ENCODE measurements around the gene MAN1C1. TPM values are rescaled to one million over a fixed set of nuclear protein-coding genes. Genes with fewer than 3 reads are reported as not detected.

Gene MAN1C1
- polyA plus RNA-seq, 1 of the 3 experiments (the other 2 are of a cell fraction) = 0.20 TPM

GRCh38 chr1:25689686-25690381, 73.2 kb downstream of the MAN1C1 start:
- TF ChIP-seq YY1 (IDR thresholded peaks at IDR 0.05; ENCODE audit: low read depth) (no peak), TCF12 (IDR thresholded peaks at IDR 0.05) (no peak), EP300 (IDR thresholded peaks at IDR 0.05; ENCODE audit: borderline replicate concordance in 1 of 2, low read depth in 1 of 2, low read length in 1 of 2) (no peak), ELF1 (IDR thresholded peaks at IDR 0.05) (no peak)
- TF ChIP-seq, protein P1, sequence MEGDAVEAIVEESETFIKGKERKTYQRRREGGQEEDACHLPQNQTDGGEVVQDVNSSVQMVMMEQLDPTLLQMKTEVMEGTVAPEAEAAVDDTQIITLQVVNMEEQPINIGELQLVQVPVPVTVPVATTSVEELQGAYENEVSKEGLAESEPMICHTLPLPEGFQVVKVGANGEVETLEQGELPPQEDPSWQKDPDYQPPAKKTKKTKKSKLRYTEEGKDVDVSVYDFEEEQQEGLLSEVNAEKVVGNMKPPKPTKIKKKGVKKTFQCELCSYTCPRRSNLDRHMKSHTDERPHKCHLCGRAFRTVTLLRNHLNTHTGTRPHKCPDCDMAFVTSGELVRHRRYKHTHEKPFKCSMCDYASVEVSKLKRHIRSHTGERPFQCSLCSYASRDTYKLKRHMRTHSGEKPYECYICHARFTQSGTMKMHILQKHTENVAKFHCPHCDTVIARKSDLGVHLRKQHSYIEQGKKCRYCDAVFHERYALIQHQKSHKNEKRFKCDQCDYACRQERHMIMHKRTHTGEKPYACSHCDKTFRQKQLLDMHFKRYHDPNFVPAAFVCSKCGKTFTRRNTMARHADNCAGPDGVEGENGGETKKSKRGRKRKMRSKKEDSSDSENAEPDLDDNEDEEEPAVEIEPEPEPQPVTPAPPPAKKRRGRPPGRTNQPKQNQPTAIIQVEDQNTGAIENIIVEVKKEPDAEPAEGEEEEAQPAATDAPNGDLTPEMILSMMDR (IDR thresholded peaks at IDR 0.05) = no peak
- H3K9me2 ChIP-seq = no peaks in the 10 kb centered on the region
- no peak for DNase-seq
- no peak overlapping the region for H3K4me2 ChIP-seq
- no peaks in the 10 kb centered on the region for H3K36me3 ChIP-seq (replicated peaks in 1 of 2; ENCODE audit: control insufficient read depth in 1 of 2, insufficient read depth in 2 of 2, low read length in 1 of 2)
- H3K4me3 ChIP-seq (ENCODE audit: low read depth in 2 of 2, low read length in 1 of 2) = no peak overlapping the region
- ChIA-PET POLR2A (no interaction called here), CTCF (interaction anchor here (1.0 to 3.6 kb wide), 3 partner anchors 7 to 71 kb away, joined by 3 to 16 read pairs (median 8); no protein-coding TSS in a partner anchor)
- no peaks in the 10 kb centered on the region for H3K79me2 ChIP-seq (ENCODE audit: insufficient read depth)
- no peaks in the 10 kb centered on the region; the same call in 1 of the 2 replicates for H3K27me3 ChIP-seq (ENCODE audit: insufficient read depth)
- peaks cover 7 to 14% of the 10 kb centered on the region in 2 experiments; a peak in 3 of 4 replicates for H3K4me1 ChIP-seq (ENCODE audit: control insufficient read depth in 1 of 2, insufficient read depth in 2 of 2, low read depth in 1 of 2, low read length in 1 of 2)
- H4K20me1 ChIP-seq (ENCODE audit: insufficient read depth) = no peaks in the 10 kb centered on the region
- no peak overlapping the region for H3K27ac ChIP-seq (ENCODE audit: low read depth in 2 of 2, low read length in 1 of 2)
- H3F3A ChIP-seq (replicated peaks; ENCODE audit: insufficient read depth) = no peaks in the 10 kb centered on the region
- H2AFZ ChIP-seq (ENCODE audit: low read depth) = no peak overlapping the region
- H3K9me3 ChIP-seq = no peaks in the 10 kb centered on the region
- WGBS (ENCODE audit: low lambda C conversion rate) = 87% methylated on average over 11 of the region's 18 CpGs
- no peak overlapping the region for H3K9ac ChIP-seq

DNA sequence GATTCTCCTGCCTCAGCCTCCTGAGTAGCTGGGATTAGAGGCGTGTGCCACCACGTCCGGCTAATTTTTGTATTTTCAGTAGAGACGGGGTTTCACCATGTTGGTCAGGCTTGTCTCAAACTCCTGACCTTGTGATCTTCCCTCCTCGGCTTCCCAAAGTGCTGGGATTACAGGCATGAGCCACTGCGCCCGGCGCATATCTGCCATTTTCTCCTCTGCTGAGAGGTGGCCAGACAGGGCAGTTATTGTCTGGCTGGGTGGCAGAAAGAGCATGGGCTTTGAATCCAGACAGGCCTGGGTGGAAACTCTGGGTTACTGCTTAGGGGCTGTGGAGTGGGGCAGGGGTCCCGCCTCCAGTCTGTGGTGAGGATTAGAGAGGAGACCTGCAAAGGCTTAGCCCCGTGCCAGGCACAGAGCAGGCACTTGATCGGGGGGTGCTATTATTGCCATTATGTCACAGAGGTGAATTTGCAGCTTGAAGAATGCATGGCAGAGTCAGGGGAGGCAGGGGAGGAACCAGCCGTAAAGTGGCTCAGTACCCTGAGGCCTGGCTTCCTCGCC, 73.9 kb downstream of the MAN1C1 start:
- Histone ChIP-seq H3K27me3 (ENCODE audit: insufficient read depth) (no peaks in the 10 kb centered on the region; the same call in 1 of the 2 replicates), H3K79me2 (ENCODE audit: insufficient read depth) (no peaks in the 10 kb centered on the region), H3K4me1 (ENCODE audit: control insufficient read depth in 1 of 2, insufficient read depth in 2 of 2, low read depth in 1 of 2, low read length in 1 of 2) (peaks cover 8 to 18% of the 10 kb centered on the region in 2 experiments; a peak in 3 of 4 replicates), H3K9ac (no peak overlapping the region), H3K36me3 (replicated peaks in 1 of 2; ENCODE audit: control insufficient read depth in 1 of 2, insufficient read depth in 2 of 2, low read length in 1 of 2) (no peaks in the 10 kb centered on the region), H3K27ac (ENCODE audit: low read depth in 2 of 2, low read length in 1 of 2) (no peak overlapping the region), H3K9me2 (no peaks in the 10 kb centered on the region), H3K4me2 (no peak overlapping the region), H4K20me1 (ENCODE audit: insufficient read depth) (no peaks in the 10 kb centered on the region), H3F3A (replicated peaks; ENCODE audit: insufficient read depth) (no peaks in the 10 kb centered on the region), H2AFZ (ENCODE audit: low read depth) (no peak overlapping the region), H3K4me3 (ENCODE audit: low read depth in 2 of 2, low read length in 1 of 2) (no peak overlapping the region), H3K9me3 (no peaks in the 10 kb centered on the region)
- TF ChIP-seq GABPA (IDR thresholded peaks at IDR 0.05; ENCODE audit: low read depth) = no peak
- TF ChIP-seq REST (IDR thresholded peaks at IDR 0.05; ENCODE audit: low read depth, low read length) = no peak
- no peak for TF ChIP-seq GATA2 (CRISPR knock-in tag; IDR thresholded peaks at IDR 0.05)
- TF ChIP-seq EZH2phosphoT487 (IDR thresholded peaks at IDR 0.05; ENCODE audit: borderline replicate concordance, low read depth) = no peak
- no peak for TF ChIP-seq TEAD4 (IDR thresholded peaks at IDR 0.05; ENCODE audit: borderline replicate concordance, insufficient read depth)
- TF ChIP-seq YY1 (IDR thresholded peaks at IDR 0.05; ENCODE audit: low read depth) = no peak
- no peak for DNase-seq
- CTCF ChIA-PET = interaction anchor here (1.0 to 3.6 kb wide), 2 partner anchors 8 to 14 kb away, joined by 3 to 16 read pairs; no protein-coding TSS in a partner anchor
- POLR2A ChIA-PET = no interaction called here
- WGBS (ENCODE audit: low lambda C conversion rate) = 95% methylated on average over 8 of the region's 13 CpGs
